Mesenchymal stem cell (in vitro differentiated cells and primary cell): ENCODE measurements around the gene RPS18.

Experiments used
- DNase-seq: peaks from one replicate; pipeline ENCODE4 v3.0.0-alpha.2; 2013
- H2AFZ ChIP-seq: one replicate; pipeline ENCODE4 v1.6.1; 2013; ENCODE audit warnings: low read depth, mild to moderate bottlenecking, control low read depth, inconsistent platforms, low read length, moderate library complexity
- H2AK5ac ChIP-seq: 2 replicates; pipeline ENCODE4 v1.6.1; 2013; ENCODE audit warnings: low read length, moderate library complexity, mild to moderate bottlenecking, inconsistent platforms; ENCODE audit not compliant: severe bottlenecking
- H2BK120ac ChIP-seq: one replicate; pipeline ENCODE4 v1.6.1; 2013; ENCODE audit warnings: low read depth, mild to moderate bottlenecking, inconsistent platforms, low read length, moderate library complexity
- H2BK12ac ChIP-seq, 2 experiments: one replicate each; pipeline ENCODE4 v1.6.1; 2013; ENCODE audit warnings: inconsistent platforms in 2 of 2, low read length in 2 of 2, mild to moderate bottlenecking in 2 of 2, moderate library complexity in 2 of 2, control low read depth in 1 of 2
- H2BK15ac ChIP-seq: one replicate; pipeline ENCODE4 v1.6.1; 2013; ENCODE audit warnings: mild to moderate bottlenecking, low read depth, inconsistent platforms; ENCODE audit not compliant: poor library complexity, severe bottlenecking
- H2BK5ac ChIP-seq: 2 replicates; pipeline ENCODE4 v1.6.1; 2013; ENCODE audit warnings: low read depth, mild to moderate bottlenecking, low read length, control low read depth, inconsistent platforms; ENCODE audit not compliant: poor library complexity, severe bottlenecking
- H3K14ac ChIP-seq, 2 experiments: one replicate each; pipeline ENCODE4 v1.6.1; 2013; ENCODE audit warnings: inconsistent platforms in 2 of 2, low read length in 2 of 2, control low read depth in 1 of 2, mild to moderate bottlenecking in 1 of 2, moderate library complexity in 1 of 2
- H3K18ac ChIP-seq, 2 experiments: one replicate each; pipeline ENCODE4 v1.6.1; 2013; ENCODE audit warnings: inconsistent platforms in 2 of 2, low read length in 2 of 2, control low read depth in 1 of 2, low read depth in 1 of 2, mild to moderate bottlenecking in 1 of 2
- H3K23ac ChIP-seq, 2 experiments: one replicate each; pipeline ENCODE4 v1.6.1; 2013; ENCODE audit warnings: inconsistent platforms in 2 of 2, low read length in 2 of 2, mild to moderate bottlenecking in 2 of 2, moderate library complexity in 2 of 2, control low read depth in 1 of 2
- H3K27ac ChIP-seq: 2 replicates; pipeline ENCODE4 v1.5.1; 2013; ENCODE audit warnings: mild to moderate bottlenecking, moderate library complexity, low read length, control low read depth, inconsistent platforms; ENCODE audit not compliant: poor library complexity, severe bottlenecking
- H3K27me3 ChIP-seq, 2 experiments: 2 replicates each; pipeline versions ENCODE4 v1.6.1 to v1.7.0; 2013; ENCODE audit warnings: low read length in 2 of 2, mild to moderate bottlenecking in 2 of 2, moderate library complexity in 2 of 2, control low read depth in 1 of 2, inconsistent platforms in 1 of 2; ENCODE audit not compliant: control insufficient read depth in 1 of 2, insufficient read depth in 1 of 2
- H3K36me3 ChIP-seq, 2 experiments: 2 replicates each; pipeline versions ENCODE4 v1.6.1 to v1.7.0; 2013; ENCODE audit warnings: low read length in 2 of 2, control low read depth in 1 of 2, inconsistent platforms in 1 of 2, low read depth in 1 of 2, mild to moderate bottlenecking in 1 of 2; ENCODE audit not compliant: insufficient read depth in 2 of 2, control insufficient read depth in 1 of 2
- H3K4ac ChIP-seq, 2 experiments: one replicate each; pipeline ENCODE4 v1.6.1; 2013; ENCODE audit warnings: inconsistent platforms in 2 of 2, low read length in 2 of 2, mild to moderate bottlenecking in 2 of 2, moderate library complexity in 2 of 2, control low read depth in 1 of 2, low read depth in 1 of 2
- H3K4me1 ChIP-seq: 2 replicates; pipeline ENCODE4 v1.6.1; 2013; ENCODE audit warnings: low read depth, low read length, control low read depth; ENCODE audit not compliant: control insufficient read depth, insufficient read depth
- H3K4me2 ChIP-seq: 2 replicates; pipeline ENCODE4 v1.6.1; 2013; ENCODE audit warnings: low read length, mild to moderate bottlenecking, inconsistent platforms; ENCODE audit not compliant: poor library complexity, severe bottlenecking
- H3K4me3 ChIP-seq, 2 experiments: 2 replicates each; pipeline versions ENCODE4 v1.5.1 to v1.7.0; 2013; ENCODE audit warnings: low read length in 2 of 2, mild to moderate bottlenecking in 2 of 2, control low read depth in 1 of 2, low read depth in 1 of 2; ENCODE audit not compliant: insufficient read depth in 1 of 2
- H3K79me1 ChIP-seq: replicated peaks from 2 replicates; pipeline ENCODE4 v1.6.1; 2013; ENCODE audit warnings: mild to moderate bottlenecking, control low read depth, low read length, inconsistent platforms; ENCODE audit not compliant: poor library complexity, severe bottlenecking
- H3K9ac ChIP-seq: 2 replicates; pipeline ENCODE4 v1.7.0; 2013; ENCODE audit warnings: mild to moderate bottlenecking, low read length, moderate library complexity
- H3K9me3 ChIP-seq: 2 replicates; pipeline ENCODE4 v1.7.0; 2013; ENCODE audit warnings: mild to moderate bottlenecking, low read length; ENCODE audit not compliant: control insufficient read depth
- H4K8ac ChIP-seq: one replicate; pipeline ENCODE4 v1.6.1; 2013; ENCODE audit warnings: inconsistent platforms, mild to moderate bottlenecking, low read length, moderate library complexity
- H4K91ac ChIP-seq: one replicate; pipeline ENCODE4 v1.6.1; 2013; ENCODE audit warnings: mild to moderate bottlenecking, low read length, inconsistent platforms
- WGBS: methylation state at CpG from one replicate; pipeline ENCODE4 v1.1.7; 2013; ENCODE audit warnings: mixed read lengths; 5-methylcytosine and 5-hydroxymethylcytosine counted together

RPS18 gene

DNA sequence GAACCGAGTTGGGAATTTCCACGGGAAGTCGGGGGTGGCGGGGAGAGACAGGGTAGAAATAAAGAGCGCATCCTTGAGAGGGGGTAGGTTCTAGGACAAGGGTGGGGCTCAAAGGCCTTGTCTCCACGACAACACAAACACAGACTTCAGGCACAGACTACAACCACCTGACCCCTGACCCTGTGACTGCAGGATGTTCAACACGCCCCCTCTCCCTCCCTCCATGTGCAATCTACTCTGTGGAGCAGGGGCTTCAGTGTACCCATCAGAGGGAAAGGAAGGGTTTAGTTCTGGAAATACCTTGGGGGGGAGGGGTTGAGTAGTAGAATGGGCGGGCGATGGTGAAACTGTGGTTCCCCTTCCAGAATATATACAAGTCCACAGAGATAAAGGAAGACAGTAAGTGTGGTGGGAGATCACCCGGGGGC is 42.7 kb downstream of the RPS18 start:
- peaks cover 33 to 37% of the 10 kb centered on the region in 2 experiments for H3K36me3 ChIP-seq
- peak overlapping the region; percentile 8 to 28 for H3K4ac ChIP-seq
- no peaks in the 10 kb centered on the region for H3K9me3 ChIP-seq
- DNase-seq, result peak; percentile 98
- H2BK15ac ChIP-seq, result peak overlapping the region; percentile 56
- H3K18ac ChIP-seq, result peak overlapping the region in 1 of 2 experiments; percentile 52
- H2AFZ ChIP-seq, result no peak overlapping the region
- no peak overlapping the region for H3K23ac ChIP-seq
- H3K9ac ChIP-seq, result peak overlapping the region; percentile 100
- no peak overlapping the region for H2BK12ac ChIP-seq
- no peak overlapping the region for H3K14ac ChIP-seq
- H3K79me1 ChIP-seq, result peaks cover 21% of the 10 kb centered on the region
- peak overlapping the region; percentile 84 for H3K27ac ChIP-seq
- H2BK5ac ChIP-seq, result no peak overlapping the region
- WGBS, result 36% methylated on average over 1 of the region's 10 CpGs
- peak overlapping the region; percentile 87 for H4K91ac ChIP-seq
- peak overlapping the region; percentile 26 for H3K4me2 ChIP-seq
- H2BK120ac ChIP-seq, result peak overlapping the region; percentile 50
- H4K8ac ChIP-seq, result peak overlapping the region; percentile 80
- H3K4me1 ChIP-seq, result peaks cover 32% of the 10 kb centered on the region
- H3K27me3 ChIP-seq, result no peaks in the 10 kb centered on the region
- H3K4me3 ChIP-seq, result peak overlapping the region in 1 of 2 experiments; percentile 100
- H2AK5ac ChIP-seq, result peak overlapping the region; percentile 7

DNA sequence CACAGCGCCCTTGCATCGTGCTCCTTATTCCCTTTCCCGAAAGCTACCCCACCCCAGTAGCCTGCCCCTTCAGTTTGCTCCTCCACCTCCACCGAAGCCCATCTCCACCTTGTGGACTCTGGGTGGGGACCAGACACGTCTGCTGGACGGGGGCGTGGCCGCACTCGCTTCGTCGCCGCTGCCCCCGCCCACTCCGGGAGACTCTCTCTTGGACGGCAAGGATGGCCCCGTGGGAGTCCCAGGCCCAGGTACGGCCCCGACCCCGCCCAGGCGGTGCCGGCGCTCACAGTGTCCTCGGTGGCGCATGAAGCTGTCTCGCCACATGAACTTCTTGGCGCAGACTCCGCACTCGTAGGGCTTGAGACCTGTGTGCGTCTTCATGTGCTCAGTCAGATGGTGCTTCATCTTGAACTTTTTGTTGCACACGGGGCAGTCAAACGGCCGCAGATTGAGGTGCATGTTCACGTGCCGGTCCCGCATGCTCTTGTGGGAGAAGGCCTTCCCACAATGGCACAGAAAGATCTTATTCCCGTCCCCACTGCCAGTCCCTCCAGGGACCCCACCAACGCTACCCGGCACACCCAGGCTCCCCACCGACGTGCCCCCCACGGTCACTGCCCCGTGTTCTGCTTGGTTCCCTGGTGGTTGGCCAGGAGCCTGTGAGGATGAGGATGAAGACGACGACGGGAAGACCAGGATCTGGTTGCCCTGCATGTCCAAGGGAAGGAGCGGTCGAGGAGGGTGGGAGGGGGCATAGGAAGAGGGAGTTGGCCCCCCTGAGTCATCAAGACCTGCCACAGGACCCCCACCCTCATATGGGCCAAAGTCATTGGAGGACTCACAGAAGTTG is 43.3 kb downstream of the RPS18 start:
- no peak for DNase-seq
- H2BK120ac ChIP-seq, result peak overlapping the region; percentile 50
- H3K36me3 ChIP-seq, result peaks cover 38 to 39% of the 10 kb centered on the region in 2 experiments
- H3K18ac ChIP-seq, result peak overlapping the region in 1 of 2 experiments; percentile 42
- H2AFZ ChIP-seq, result no peak overlapping the region
- H2AK5ac ChIP-seq, result peak overlapping the region; percentile 7
- peak overlapping the region; percentile 87 for H4K91ac ChIP-seq
- H3K79me1 ChIP-seq, result peaks cover 23% of the 10 kb centered on the region
- H2BK5ac ChIP-seq, result no peak overlapping the region
- peak overlapping the region; percentile 26 for H3K4me2 ChIP-seq
- no peak overlapping the region for H3K14ac ChIP-seq
- H2BK15ac ChIP-seq, result peak overlapping the region; percentile 56
- peaks cover 33% of the 10 kb centered on the region for H3K4me1 ChIP-seq
- H3K9ac ChIP-seq, result peak overlapping the region; percentile 100
- H2BK12ac ChIP-seq, result peak overlapping the region in 1 of 2 experiments; percentile 8
- no peaks in the 10 kb centered on the region for H3K9me3 ChIP-seq
- 61% methylated on average over 47 of the region's 47 CpGs for WGBS
- no peaks in the 10 kb centered on the region for H3K27me3 ChIP-seq
- H3K23ac ChIP-seq, result peak overlapping the region in 1 of 2 experiments; percentile 16
- H3K4me3 ChIP-seq, result peak overlapping the region in 1 of 2 experiments; percentile 100
- peak overlapping the region; percentile 56 for H4K8ac ChIP-seq
- peak overlapping the region in 1 of 2 experiments; percentile 8 for H3K4ac ChIP-seq
- no peak overlapping the region for H3K27ac ChIP-seq

DNA sequence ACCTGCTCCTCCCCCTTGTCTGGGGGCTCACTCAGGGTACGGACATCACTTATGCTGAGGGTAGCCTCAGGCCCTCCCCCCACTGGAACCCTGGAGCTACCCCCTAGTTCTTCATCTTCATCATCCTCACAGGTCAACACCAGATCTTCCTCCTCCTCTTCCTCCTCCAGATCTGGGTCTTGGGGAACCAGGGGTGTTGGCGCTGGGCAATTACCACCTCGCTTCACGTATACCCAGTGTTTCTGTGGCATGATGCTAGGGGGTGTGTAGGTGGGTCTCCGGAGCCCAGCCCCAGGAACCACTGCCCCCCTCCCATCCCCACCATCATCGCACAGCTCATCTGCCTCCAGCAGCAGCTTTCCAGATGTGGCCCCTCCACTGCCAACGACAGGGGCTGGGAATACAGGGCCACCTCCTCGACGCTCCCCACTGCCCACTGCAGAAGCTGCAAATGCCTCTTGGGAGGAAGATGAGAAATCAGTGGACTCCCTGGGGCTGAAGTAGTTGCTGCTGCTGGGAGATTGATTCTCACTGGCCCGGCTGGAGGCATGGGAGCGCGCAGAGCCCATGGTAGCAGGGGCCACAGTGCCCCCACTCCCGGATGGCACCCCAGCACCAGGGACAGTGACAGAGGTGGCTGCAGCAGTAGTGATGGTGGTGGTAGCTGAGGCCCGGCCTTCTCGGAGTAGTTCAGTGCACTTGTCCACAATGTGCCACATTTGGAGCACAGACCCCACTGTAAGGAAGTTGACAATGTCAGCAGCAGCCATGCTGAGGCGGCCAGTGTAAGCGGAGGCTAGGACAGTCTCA is 44.1 kb downstream of the RPS18 start:
- Histone ChIP-seq H3K4me1 (peaks cover 42% of the 10 kb centered on the region), H4K91ac (no peak overlapping the region), H3K27me3 (no peaks in the 10 kb centered on the region), H3K18ac (no peak overlapping the region), H3K14ac (no peak overlapping the region), H3K4me2 (no peak overlapping the region), H2BK5ac (no peak overlapping the region), H2BK120ac (no peak overlapping the region), H3K9ac (no peak overlapping the region), H3K4me3 (no peak overlapping the region), H2BK15ac (no peak overlapping the region), H3K9me3 (no peaks in the 10 kb centered on the region), H3K36me3 (peaks cover 39 to 44% of the 10 kb centered on the region in 2 experiments), H4K8ac (peak overlapping the region; percentile 19), H3K4ac (no peak overlapping the region), H3K23ac (no peak overlapping the region), H2BK12ac (no peak overlapping the region), H3K27ac (no peak overlapping the region), H2AK5ac (no peak overlapping the region), H2AFZ (no peak overlapping the region), H3K79me1 (peaks cover 23% of the 10 kb centered on the region)
- WGBS, result 95% methylated on average over 13 of the region's 17 CpGs
- DNase-seq, result no peak
